Neural cell (in vitro differentiated cells): ENCODE results near the gene METTL16. TPM values are rescaled to one million over a fixed set of nuclear protein-coding genes. Genes with fewer than 3 reads are reported as not detected.
"Not testable (repeated sequence)": the region's sequence is repeated elsewhere in the genome, so short reads cannot be mapped to it uniquely, and the experiment has no call there.

Experiments used
- H2AFZ ChIP-seq: fragments of 200-600, 300-800 bp; sonication (generic), shearing (Covaris generic); 2 replicates; pipeline ENCODE4 v1.6.0; 2014; ENCODE audit warnings: low read depth, mild to moderate bottlenecking, antibody characterized with exemption, low read length, moderate library complexity
- H3F3A ChIP-seq: fragments of 200-600 bp; shearing (Covaris generic); 2 replicates; pipeline ENCODE4 v1.6.1; 2016; ENCODE audit warnings: mild to moderate bottlenecking, moderate library complexity, mixed read lengths, antibody characterized with exemption, low read length; ENCODE audit not compliant: insufficient read depth, poor library complexity, severe bottlenecking
- H3K27ac ChIP-seq: fragments of 200-600, 300-800 bp; sonication (generic), shearing (Covaris generic); 2 replicates; pipeline ENCODE4 v1.5.1; 2014; ENCODE audit warnings: mild to moderate bottlenecking, low read length, moderate library complexity
- H3K27me3 ChIP-seq: fragments of 300-800, 200-600 bp; sonication (generic), shearing (Covaris generic); 2 replicates; pipeline ENCODE4 v1.6.0; 2014; ENCODE audit warnings: mild to moderate bottlenecking, low read depth, low read length, moderate library complexity; ENCODE audit not compliant: insufficient read depth
- H3K36me3 ChIP-seq: fragments of 300-800, 200-600 bp; sonication (generic), shearing (Covaris generic); 2 replicates; pipeline ENCODE4 v1.5.1; 2014; ENCODE audit warnings: mild to moderate bottlenecking, antibody characterized with exemption, low read length, moderate library complexity; ENCODE audit not compliant: insufficient read depth
- H3K4me2 ChIP-seq: fragments of 300-800, 200-600 bp; sonication (generic), shearing (Covaris generic); 2 replicates; pipeline ENCODE4 v1.6.0; 2014; ENCODE audit warnings: mild to moderate bottlenecking, low read length
- H3K4me3 ChIP-seq: fragments of 300-800, 200-600 bp; sonication (generic), shearing (Covaris generic); 2 replicates; pipeline ENCODE4 v1.5.1; 2014; ENCODE audit warnings: mild to moderate bottlenecking, low read length, moderate library complexity
- H3K79me2 ChIP-seq: fragments of 200-600 bp; shearing (Covaris generic); replicated peaks from 2 replicates; pipeline ENCODE4 v1.6.0; 2014; ENCODE audit warnings: mild to moderate bottlenecking, low read length, moderate library complexity; ENCODE audit not compliant: insufficient read depth
- H3K9ac ChIP-seq: fragments of 300-800, 200-600 bp; sonication (generic), shearing (Covaris generic); 2 replicates; pipeline ENCODE4 v1.6.1; 2016; ENCODE audit warnings: mild to moderate bottlenecking, low read length, mixed read lengths
- H3K9me2 ChIP-seq: fragments of 200-600 bp; shearing (Covaris generic); 2 replicates; pipeline ENCODE4 v1.6.1; 2016; ENCODE audit warnings: mild to moderate bottlenecking, low read length, mixed read lengths; ENCODE audit not compliant: insufficient read depth
- H3K9me3 ChIP-seq: fragments of 200-600, 300-800 bp; sonication (generic), shearing (Covaris generic); 2 replicates; pipeline ENCODE4 v1.6.1; 2016; ENCODE audit warnings: mild to moderate bottlenecking, mixed run types, low read length, moderate library complexity, mixed read lengths
- H4K20me1 ChIP-seq: fragments of 200-600 bp; shearing (Covaris generic); 2 replicates; pipeline ENCODE4 v1.6.1; 2016; ENCODE audit warnings: mild to moderate bottlenecking, mixed run types; ENCODE audit not compliant: insufficient read depth
- EP300 ChIP-seq: fragments of 450-650 bp; conservative IDR thresholded peaks from 2 replicates; pipeline ENCODE4 v1.6.1; 2014; ENCODE audit warnings: antibody characterized with exemption, mild to moderate bottlenecking, moderate library complexity; ENCODE audit not compliant: poor library complexity, severe bottlenecking
- EZH2 ChIP-seq: fragments of 200-600, 300-800 bp; shearing (Covaris generic), sonication (generic); IDR thresholded peaks from 2 replicates; pipeline ENCODE4 v1.6.1; 2014; ENCODE audit warnings: antibody characterized with exemption, low read length, borderline replicate concordance, mild to moderate bottlenecking; ENCODE audit not compliant: insufficient read depth, poor library complexity, severe bottlenecking
- MXI1 ChIP-seq: fragments of 450-650 bp; conservative IDR thresholded peaks from 2 replicates; pipeline ENCODE4 v1.6.1; 2014; ENCODE audit warnings: antibody characterized with exemption, mild to moderate bottlenecking; ENCODE audit not compliant: poor library complexity, severe bottlenecking
- POLR2AphosphoS5 ChIP-seq: IDR thresholded peaks from 2 replicates; pipeline ENCODE4 v1.6.1; 2012
- RAD21 ChIP-seq: fragments of 450-650 bp; conservative IDR thresholded peaks from 2 replicates; pipeline ENCODE4 v1.6.1; 2014; ENCODE audit warnings: antibody characterized with exemption, mild to moderate bottlenecking, moderate library complexity
- SMC3 ChIP-seq: fragments of 450-650 bp; conservative IDR thresholded peaks from 2 replicates; pipeline ENCODE4 v1.6.1; 2014; ENCODE audit warnings: antibody characterized with exemption, mild to moderate bottlenecking, moderate library complexity; ENCODE audit not compliant: poor library complexity
- TAF1 ChIP-seq: IDR thresholded peaks from 2 replicates; pipeline ENCODE4 v1.6.1; 2012; ENCODE audit warnings: low read depth
- polyA plus RNA-seq: library from polyadenylated mRNA; depleted of rRNA; stranded (reverse); fragments of >200 nt; gene quantifications from 2 replicates; pipeline ENCODE4 v1.2.3, GENCODE V29; 2014
- TF ChIP-seq, protein P1 (sequence below): IDR thresholded peaks from 2 replicates; pipeline ENCODE4 v1.6.1; 2012; ENCODE audit warnings: borderline replicate concordance
- TF ChIP-seq, protein P2 (sequence below): fragments of 450-650 bp; IDR thresholded peaks from 2 replicates; pipeline ENCODE4 v1.5.1; 2014; ENCODE audit warnings: antibody characterized with exemption, mild to moderate bottlenecking, moderate library complexity; ENCODE audit not compliant: poor library complexity, severe bottlenecking

METTL16 gene
- polyA plus RNA-seq, 1 donor from 2014 or later: 20.3 TPM

DNA sequence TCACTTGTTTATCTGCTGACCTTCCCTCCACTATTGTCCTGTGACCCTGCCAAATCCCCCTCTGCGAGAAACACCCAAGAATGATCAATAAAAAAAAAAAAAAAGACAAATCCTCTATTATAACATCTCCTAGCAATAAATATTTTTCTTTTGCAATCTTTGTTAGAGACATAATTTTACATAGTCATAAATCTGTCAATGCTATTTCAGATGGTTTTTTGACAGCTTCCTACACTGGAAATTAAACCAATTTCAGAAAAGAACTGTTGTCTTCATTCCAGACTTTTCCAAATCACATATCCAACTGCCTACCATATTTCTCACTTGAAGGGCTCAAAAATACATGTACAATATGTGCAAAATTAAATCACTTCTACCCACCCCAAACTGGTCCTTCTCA, 3.7 kb downstream of the METTL16 start:
- Histone ChIP-seq H4K20me1 (no peaks in the 10 kb centered on the region), H3K27ac (no peak overlapping the region), H3K9me2 (no peaks in the 10 kb centered on the region), H3K79me2 (peaks cover 57% of the 10 kb centered on the region), H3K9ac (no peak overlapping the region), H2AFZ (no peak overlapping the region), H3K4me2 (no peak overlapping the region), H3K27me3 (no peaks in the 10 kb centered on the region), H3F3A (peaks cover 7% of the 10 kb centered on the region), H3K9me3 (no peaks in the 10 kb centered on the region), H3K36me3 (no peaks in the 10 kb centered on the region), H3K4me3 (peak overlapping the region; percentile 2)
- no peak for TF ChIP-seq TAF1
- TF ChIP-seq, protein P1, sequence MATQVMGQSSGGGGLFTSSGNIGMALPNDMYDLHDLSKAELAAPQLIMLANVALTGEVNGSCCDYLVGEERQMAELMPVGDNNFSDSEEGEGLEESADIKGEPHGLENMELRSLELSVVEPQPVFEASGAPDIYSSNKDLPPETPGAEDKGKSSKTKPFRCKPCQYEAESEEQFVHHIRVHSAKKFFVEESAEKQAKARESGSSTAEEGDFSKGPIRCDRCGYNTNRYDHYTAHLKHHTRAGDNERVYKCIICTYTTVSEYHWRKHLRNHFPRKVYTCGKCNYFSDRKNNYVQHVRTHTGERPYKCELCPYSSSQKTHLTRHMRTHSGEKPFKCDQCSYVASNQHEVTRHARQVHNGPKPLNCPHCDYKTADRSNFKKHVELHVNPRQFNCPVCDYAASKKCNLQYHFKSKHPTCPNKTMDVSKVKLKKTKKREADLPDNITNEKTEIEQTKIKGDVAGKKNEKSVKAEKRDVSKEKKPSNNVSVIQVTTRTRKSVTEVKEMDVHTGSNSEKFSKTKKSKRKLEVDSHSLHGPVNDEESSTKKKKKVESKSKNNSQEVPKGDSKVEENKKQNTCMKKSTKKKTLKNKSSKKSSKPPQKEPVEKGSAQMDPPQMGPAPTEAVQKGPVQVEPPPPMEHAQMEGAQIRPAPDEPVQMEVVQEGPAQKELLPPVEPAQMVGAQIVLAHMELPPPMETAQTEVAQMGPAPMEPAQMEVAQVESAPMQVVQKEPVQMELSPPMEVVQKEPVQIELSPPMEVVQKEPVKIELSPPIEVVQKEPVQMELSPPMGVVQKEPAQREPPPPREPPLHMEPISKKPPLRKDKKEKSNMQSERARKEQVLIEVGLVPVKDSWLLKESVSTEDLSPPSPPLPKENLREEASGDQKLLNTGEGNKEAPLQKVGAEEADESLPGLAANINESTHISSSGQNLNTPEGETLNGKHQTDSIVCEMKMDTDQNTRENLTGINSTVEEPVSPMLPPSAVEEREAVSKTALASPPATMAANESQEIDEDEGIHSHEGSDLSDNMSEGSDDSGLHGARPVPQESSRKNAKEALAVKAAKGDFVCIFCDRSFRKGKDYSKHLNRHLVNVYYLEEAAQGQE: no peak
- no peak for TF ChIP-seq EZH2
- no peak for TF ChIP-seq RAD21
- no peak for TF ChIP-seq POLR2AphosphoS5
- TF ChIP-seq SMC3: no peak

DNA sequence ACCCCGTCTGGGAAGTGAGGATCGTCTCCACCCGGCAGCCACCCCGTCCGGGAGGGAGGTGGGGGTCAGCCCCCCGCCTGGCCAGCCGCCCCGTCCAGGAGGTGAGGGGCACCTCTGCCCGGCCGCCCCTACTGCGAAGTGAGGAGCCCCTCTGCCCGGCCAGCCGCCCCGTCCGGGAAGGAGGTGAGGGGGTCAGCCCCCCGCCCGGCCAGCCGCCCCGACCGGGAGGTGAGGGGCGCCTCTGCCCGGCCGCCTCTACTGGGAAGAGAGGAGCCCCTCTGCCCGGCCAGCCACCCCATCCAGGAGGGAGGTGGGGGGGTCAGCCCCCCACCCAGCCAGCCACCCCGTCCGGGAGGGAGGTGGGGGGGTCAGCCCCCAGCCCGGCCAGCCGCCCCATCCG, 4.7 kb downstream of the METTL16 start:
- H3K4me2 ChIP-seq, H3K27me3 ChIP-seq, H3K9me2 ChIP-seq, H3F3A ChIP-seq, H3K36me3 ChIP-seq, H3K4me3 ChIP-seq, H3K27ac ChIP-seq, H2AFZ ChIP-seq, H3K9ac ChIP-seq, H4K20me1 ChIP-seq, H3K9me3 ChIP-seq: not testable (repeated sequence)
- H3K79me2 ChIP-seq: peaks cover 59% of the 10 kb centered on the region

DNA sequence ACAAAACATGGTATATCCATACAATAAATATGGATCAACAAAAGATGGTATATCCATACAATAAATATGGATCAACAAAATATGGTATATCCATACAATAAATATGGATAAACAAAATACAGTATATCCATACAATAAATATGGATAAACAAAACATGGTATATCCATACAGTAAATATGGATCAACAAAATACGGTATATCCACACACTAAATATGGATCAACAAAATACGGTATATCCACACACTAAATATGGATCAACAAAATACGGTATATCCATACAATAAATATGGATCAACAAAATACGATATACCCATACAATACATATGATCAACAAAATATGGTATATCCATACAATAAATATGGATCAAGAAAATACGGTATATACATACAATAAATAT, 8.1 kb downstream of the METTL16 start:
- H3K36me3 ChIP-seq: no peaks in the 10 kb centered on the region
- no peaks in the 10 kb centered on the region for H3K27me3 ChIP-seq
- no peak overlapping the region for H3K4me2 ChIP-seq
- no peak overlapping the region for H3K9ac ChIP-seq
- no peaks in the 10 kb centered on the region for H3K9me2 ChIP-seq
- TF ChIP-seq RAD21 (no peak), MXI1 (no peak), SMC3 (no peak), EZH2 (no peak), EP300 (no peak), TAF1 (no peak), POLR2AphosphoS5 (no peak)
- TF ChIP-seq, protein P1: no peak
- TF ChIP-seq, protein P2, sequence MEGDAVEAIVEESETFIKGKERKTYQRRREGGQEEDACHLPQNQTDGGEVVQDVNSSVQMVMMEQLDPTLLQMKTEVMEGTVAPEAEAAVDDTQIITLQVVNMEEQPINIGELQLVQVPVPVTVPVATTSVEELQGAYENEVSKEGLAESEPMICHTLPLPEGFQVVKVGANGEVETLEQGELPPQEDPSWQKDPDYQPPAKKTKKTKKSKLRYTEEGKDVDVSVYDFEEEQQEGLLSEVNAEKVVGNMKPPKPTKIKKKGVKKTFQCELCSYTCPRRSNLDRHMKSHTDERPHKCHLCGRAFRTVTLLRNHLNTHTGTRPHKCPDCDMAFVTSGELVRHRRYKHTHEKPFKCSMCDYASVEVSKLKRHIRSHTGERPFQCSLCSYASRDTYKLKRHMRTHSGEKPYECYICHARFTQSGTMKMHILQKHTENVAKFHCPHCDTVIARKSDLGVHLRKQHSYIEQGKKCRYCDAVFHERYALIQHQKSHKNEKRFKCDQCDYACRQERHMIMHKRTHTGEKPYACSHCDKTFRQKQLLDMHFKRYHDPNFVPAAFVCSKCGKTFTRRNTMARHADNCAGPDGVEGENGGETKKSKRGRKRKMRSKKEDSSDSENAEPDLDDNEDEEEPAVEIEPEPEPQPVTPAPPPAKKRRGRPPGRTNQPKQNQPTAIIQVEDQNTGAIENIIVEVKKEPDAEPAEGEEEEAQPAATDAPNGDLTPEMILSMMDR: no peak
- no peaks in the 10 kb centered on the region for H3K9me3 ChIP-seq
- H4K20me1 ChIP-seq: no peaks in the 10 kb centered on the region
- H3K4me3 ChIP-seq: no peak overlapping the region
- H3K79me2 ChIP-seq: peaks cover 37% of the 10 kb centered on the region
- no peak overlapping the region for H3K27ac ChIP-seq
- H3F3A ChIP-seq: no peaks in the 10 kb centered on the region
- H2AFZ ChIP-seq: no peak overlapping the region
